ENCODE data around the gene PUS3. TPM values are rescaled to one million over a fixed set of nuclear protein-coding genes. Genes with fewer than 3 reads are reported as not detected.

PUS3 gene
- polyA plus RNA-seq, 3 donors, result 2.0 to 5.3 (median 3.1) TPM

DNA sequence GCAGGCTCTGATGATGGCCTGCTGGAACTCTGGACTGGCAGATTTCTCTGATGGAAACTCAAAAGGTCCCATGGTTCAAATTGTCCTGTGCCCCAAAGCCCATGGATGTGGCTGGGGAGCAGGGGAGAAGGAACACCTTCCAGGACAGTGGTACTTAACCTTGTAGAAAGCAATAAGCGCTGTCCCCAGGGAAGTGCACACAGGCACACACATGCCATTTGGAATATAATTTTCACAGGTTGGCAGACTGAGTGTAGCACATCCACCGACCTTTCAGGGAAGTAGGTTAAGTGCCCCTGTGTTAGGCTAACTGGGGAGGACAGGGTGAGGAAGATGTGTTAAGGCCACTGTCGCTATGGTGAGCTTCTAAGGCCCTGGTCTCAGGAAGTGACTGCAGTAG, 19.1 kb upstream of the PUS3 start:
- Mint-ChIP-seq H3K27ac (no peak overlapping the region), H3K9me3 (no peaks in the 10 kb centered on the region), H3K4me1 (peaks cover 2% of the 10 kb centered on the region), H3K4me3 (no peak overlapping the region), H3K36me3 (no peaks in the 10 kb centered on the region), H3K27me3 (ENCODE audit: low read depth in 3 of 3) (peaks cover 3 to 5% (median 4%) of the 10 kb centered on the region in 3 donors)
- 100% methylated on average over 1 of the region's 3 CpGs for WGBS (ENCODE audit: insufficient coverage)
- no peak for DNase-seq
- intact Hi-C loops (cut with micrococcal nuclease), result loop anchor here (5.0 kb wide), 1 partner anchor 270 kb away; no protein-coding TSS in a partner anchor
- no peaks in the 10 kb centered on the region for H3K79me2 ChIP-seq (ENCODE audit: insufficient read depth, low read length)
- H3K9ac ChIP-seq (ENCODE audit: insufficient read depth, low read length, poor library complexity, severe bottlenecking), result no peak overlapping the region
- H3K27ac ChIP-seq (ENCODE audit: low read depth in 1 of 2, low read length in 2 of 2), result no peak overlapping the region
- TF ChIP-seq, protein P1, sequence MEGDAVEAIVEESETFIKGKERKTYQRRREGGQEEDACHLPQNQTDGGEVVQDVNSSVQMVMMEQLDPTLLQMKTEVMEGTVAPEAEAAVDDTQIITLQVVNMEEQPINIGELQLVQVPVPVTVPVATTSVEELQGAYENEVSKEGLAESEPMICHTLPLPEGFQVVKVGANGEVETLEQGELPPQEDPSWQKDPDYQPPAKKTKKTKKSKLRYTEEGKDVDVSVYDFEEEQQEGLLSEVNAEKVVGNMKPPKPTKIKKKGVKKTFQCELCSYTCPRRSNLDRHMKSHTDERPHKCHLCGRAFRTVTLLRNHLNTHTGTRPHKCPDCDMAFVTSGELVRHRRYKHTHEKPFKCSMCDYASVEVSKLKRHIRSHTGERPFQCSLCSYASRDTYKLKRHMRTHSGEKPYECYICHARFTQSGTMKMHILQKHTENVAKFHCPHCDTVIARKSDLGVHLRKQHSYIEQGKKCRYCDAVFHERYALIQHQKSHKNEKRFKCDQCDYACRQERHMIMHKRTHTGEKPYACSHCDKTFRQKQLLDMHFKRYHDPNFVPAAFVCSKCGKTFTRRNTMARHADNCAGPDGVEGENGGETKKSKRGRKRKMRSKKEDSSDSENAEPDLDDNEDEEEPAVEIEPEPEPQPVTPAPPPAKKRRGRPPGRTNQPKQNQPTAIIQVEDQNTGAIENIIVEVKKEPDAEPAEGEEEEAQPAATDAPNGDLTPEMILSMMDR (IDR thresholded peaks at IDR 0.05), result no peak
- H4K20me1 ChIP-seq (ENCODE audit: insufficient read depth, low read length), result no peaks in the 10 kb centered on the region
- no peaks in the 10 kb centered on the region for H3K4me1 ChIP-seq (ENCODE audit: control insufficient read depth in 1 of 2, insufficient read depth in 2 of 2, low read length in 2 of 2)
- H3K36me3 ChIP-seq (replicated peaks in 1 of 2; ENCODE audit: control insufficient read depth in 1 of 2, insufficient read depth in 2 of 2, low read length in 2 of 2), result no peaks in the 10 kb centered on the region
- no peak overlapping the region for H3K4me3 ChIP-seq (replicated peaks in 1 of 3; ENCODE audit: low read depth in 2 of 3, low read length in 3 of 3)
- no peaks in the 10 kb centered on the region for H3K27me3 ChIP-seq (ENCODE audit: control insufficient read depth in 2 of 2, insufficient read depth in 2 of 2, low read length in 2 of 2)
- no peak overlapping the region for H2AFZ ChIP-seq (ENCODE audit: insufficient read depth, low read depth, low read length, poor library complexity, severe bottlenecking)
- no peaks in the 10 kb centered on the region for H3K9me3 ChIP-seq (replicated peaks in 1 of 2; ENCODE audit: control insufficient read depth in 1 of 2, insufficient read depth in 1 of 2, low read length in 2 of 2)
- no peak overlapping the region for H3K4me2 ChIP-seq (replicated peaks; ENCODE audit: extremely low read depth, low read length, poor library complexity, severe bottlenecking)

- Histone ChIP-seq H3K27me3 (ENCODE audit: control insufficient read depth in 2 of 2, insufficient read depth in 2 of 2, low read length in 2 of 2) (no peaks in the 10 kb centered on the region), H3K4me3 (replicated peaks in 1 of 3; ENCODE audit: low read depth in 2 of 3, low read length in 3 of 3) (no peak overlapping the region), H2AFZ (ENCODE audit: insufficient read depth, low read depth, low read length, poor library complexity, severe bottlenecking) (no peak overlapping the region), H3K4me2 (replicated peaks; ENCODE audit: extremely low read depth, low read length, poor library complexity, severe bottlenecking) (no peak overlapping the region), H3K79me2 (ENCODE audit: insufficient read depth, low read length) (no peaks in the 10 kb centered on the region), H3K4me1 (ENCODE audit: control insufficient read depth in 1 of 2, insufficient read depth in 2 of 2, low read length in 2 of 2) (no peaks in the 10 kb centered on the region), H3K36me3 (replicated peaks in 1 of 2; ENCODE audit: control insufficient read depth in 1 of 2, insufficient read depth in 2 of 2, low read length in 2 of 2) (no peaks in the 10 kb centered on the region), H3K27ac (ENCODE audit: low read depth in 1 of 2, low read length in 2 of 2) (no peak overlapping the region), H4K20me1 (ENCODE audit: insufficient read depth, low read length) (no peaks in the 10 kb centered on the region), H3K9me3 (replicated peaks in 1 of 2; ENCODE audit: control insufficient read depth in 1 of 2, insufficient read depth in 1 of 2, low read length in 2 of 2) (no peaks in the 10 kb centered on the region), H3K9ac (ENCODE audit: insufficient read depth, low read length, poor library complexity, severe bottlenecking) (no peak overlapping the region)
- H3K4me3 Mint-ChIP-seq, result no peak overlapping the region
- intact Hi-C loops (cut with micrococcal nuclease), result loop anchor here (5.0 kb wide), 1 partner anchor 271 kb away; no protein-coding TSS in a partner anchor
- peaks cover 5 to 7% (median 5%) of the 10 kb centered on the region in 3 donors for H3K27me3 Mint-ChIP-seq (ENCODE audit: low read depth in 3 of 3)
- no CpG with 5 or more reads among the region's 9 CpGs for WGBS (ENCODE audit: insufficient coverage)
- peaks cover 2% of the 10 kb centered on the region for H3K4me1 Mint-ChIP-seq
- H3K36me3 Mint-ChIP-seq, result no peaks in the 10 kb centered on the region
- H3K27ac Mint-ChIP-seq, result no peak overlapping the region
- H3K9me3 Mint-ChIP-seq, result no peaks in the 10 kb centered on the region
- TF ChIP-seq, protein P1 (IDR thresholded peaks at IDR 0.05), result no peak
- DNase-seq, result no peak
These were observed 18.0 kb upstream of the PUS3 start for GRCh38 chr11:125921042-125921441.

Data from CD14-positive monocyte (primary cell).